Measurements from ENCODE around the gene KRT35.

Gene KRT35

DNA sequence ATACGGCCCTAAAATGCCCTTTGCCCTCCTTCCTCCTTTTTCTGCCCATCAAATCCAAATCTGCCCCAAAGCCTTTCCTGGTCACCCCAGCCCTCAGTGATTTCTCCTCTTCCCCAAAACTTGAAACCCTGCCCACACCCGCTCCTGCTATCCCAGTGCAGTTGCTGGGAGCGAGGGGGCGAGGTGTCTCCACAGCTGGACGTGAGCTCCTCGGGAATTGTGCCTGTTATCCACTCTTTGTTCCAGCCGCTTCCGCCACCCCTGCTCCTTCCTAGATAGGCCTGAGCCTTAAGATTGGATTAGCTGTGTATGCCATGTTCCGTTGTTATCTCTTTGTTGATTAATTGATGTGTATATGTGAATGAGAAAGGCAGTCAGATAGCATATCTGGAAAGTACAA, 2.6 kb upstream of the KRT35 start:
- H3K4me1 ChIP-seq (ENCODE audit: insufficient read depth, low read length), result no peaks in the 10 kb centered on the region
- no peaks in the 10 kb centered on the region for H3K79me2 ChIP-seq (ENCODE audit: insufficient read depth, low read length)
- H3K27ac ChIP-seq (ENCODE audit: low read length), result no peak overlapping the region
- ATAC-seq (ENCODE audit: insufficient read depth, low read depth) (no peak), DNase-seq (no peak)
- no peak overlapping the region for H3K4me2 ChIP-seq (ENCODE audit: insufficient read depth, low read length)
- no peaks in the 10 kb centered on the region for H3K36me3 ChIP-seq (ENCODE audit: insufficient read depth, low read length)
- H3K27me3 ChIP-seq (ENCODE audit: insufficient read depth, low read length, poor library complexity), result peaks cover 5% of the 10 kb centered on the region
- TF ChIP-seq CTCF (IDR thresholded peaks at IDR 0.05; ENCODE audit: borderline replicate concordance, extremely low read depth, low read length, poor library complexity, severe bottlenecking), result no peak
- TF ChIP-seq EZH2 (IDR thresholded peaks at IDR 0.05; ENCODE audit: borderline replicate concordance, low read depth, low read length, severe bottlenecking), result no peak
- no peak overlapping the region for H2AFZ ChIP-seq (ENCODE audit: low read depth, low read length)
- H3K9ac ChIP-seq (ENCODE audit: low read depth, low read length), result no peak overlapping the region
- H4K20me1 ChIP-seq (ENCODE audit: insufficient read depth, low read length), result 0 out of 2 replicates have a peak, but pooled peaks cover 4% of the 10 kb centered on the region
- H3K9me3 ChIP-seq (ENCODE audit: insufficient read depth, low read length, severe bottlenecking), result no peaks in the 10 kb centered on the region
- H3K4me3 ChIP-seq (ENCODE audit: low read depth in 1 of 2, low read length in 2 of 2), result no peak overlapping the region

DNA sequence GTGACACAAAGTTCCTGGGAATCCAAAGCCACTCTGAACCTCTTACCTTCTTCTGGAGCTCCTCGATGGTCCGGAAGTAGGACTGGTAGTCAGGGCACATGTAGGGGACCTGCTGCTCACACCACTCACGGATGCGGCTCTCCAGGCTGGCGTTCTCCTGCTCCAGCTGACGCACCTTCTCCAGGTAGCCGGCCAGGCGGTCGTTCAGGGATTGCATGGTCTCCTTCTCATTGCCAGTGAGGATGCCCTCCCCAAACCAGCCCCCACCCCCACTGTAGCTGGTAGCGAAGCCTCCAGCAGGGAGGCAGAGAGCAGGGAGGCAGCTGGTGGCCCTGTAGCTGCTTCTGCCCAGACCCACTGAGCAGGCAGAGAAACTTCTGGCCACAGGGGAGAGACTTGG, 370 bp downstream of the KRT35 start:
- Histone ChIP-seq H2AFZ (ENCODE audit: low read depth, low read length) (no peak overlapping the region), H3K36me3 (ENCODE audit: insufficient read depth, low read length) (no peaks in the 10 kb centered on the region), H3K4me2 (ENCODE audit: insufficient read depth, low read length) (no peak overlapping the region), H3K79me2 (ENCODE audit: insufficient read depth, low read length) (no peaks in the 10 kb centered on the region), H3K4me3 (ENCODE audit: low read depth in 1 of 2, low read length in 2 of 2) (no peak overlapping the region), H3K4me1 (ENCODE audit: insufficient read depth, low read length) (no peaks in the 10 kb centered on the region), H4K20me1 (ENCODE audit: insufficient read depth, low read length) (0 out of 2 replicates have a peak, but pooled peaks cover 4% of the 10 kb centered on the region), H3K27me3 (ENCODE audit: insufficient read depth, low read length, poor library complexity) (peaks cover 5% of the 10 kb centered on the region), H3K27ac (ENCODE audit: low read length) (no peak overlapping the region), H3K9me3 (ENCODE audit: insufficient read depth, low read length, severe bottlenecking) (no peaks in the 10 kb centered on the region), H3K9ac (ENCODE audit: low read depth, low read length) (no peak overlapping the region)
- TF ChIP-seq EZH2 (IDR thresholded peaks at IDR 0.05; ENCODE audit: borderline replicate concordance, low read depth, low read length, severe bottlenecking), result no peak
- no peak for TF ChIP-seq CTCF (IDR thresholded peaks at IDR 0.05; ENCODE audit: borderline replicate concordance, extremely low read depth, low read length, poor library complexity, severe bottlenecking)
- ATAC-seq (ENCODE audit: insufficient read depth, low read depth) (no peak), DNase-seq (no peak)

- Histone ChIP-seq H3K4me2 (ENCODE audit: insufficient read depth, low read length) (no peak overlapping the region), H3K27ac (ENCODE audit: low read length) (no peak overlapping the region), H3K79me2 (ENCODE audit: insufficient read depth, low read length) (no peaks in the 10 kb centered on the region), H3K36me3 (ENCODE audit: insufficient read depth, low read length) (no peaks in the 10 kb centered on the region), H3K9me3 (ENCODE audit: insufficient read depth, low read length, severe bottlenecking) (no peaks in the 10 kb centered on the region), H2AFZ (ENCODE audit: low read depth, low read length) (no peak overlapping the region), H3K4me3 (ENCODE audit: low read depth in 1 of 2, low read length in 2 of 2) (no peak overlapping the region), H3K9ac (ENCODE audit: low read depth, low read length) (no peak overlapping the region), H4K20me1 (ENCODE audit: insufficient read depth, low read length) (0 out of 2 replicates have a peak, but pooled peaks cover 4% of the 10 kb centered on the region), H3K27me3 (ENCODE audit: insufficient read depth, low read length, poor library complexity) (peaks cover 5% of the 10 kb centered on the region), H3K4me1 (ENCODE audit: insufficient read depth, low read length) (no peaks in the 10 kb centered on the region)
- DNase-seq (no peak), ATAC-seq (ENCODE audit: insufficient read depth, low read depth) (no peak)
- no peak for TF ChIP-seq EZH2 (IDR thresholded peaks at IDR 0.05; ENCODE audit: borderline replicate concordance, low read depth, low read length, severe bottlenecking)
- TF ChIP-seq CTCF (IDR thresholded peaks at IDR 0.05; ENCODE audit: borderline replicate concordance, extremely low read depth, low read length, poor library complexity, severe bottlenecking), result no peak
Measured at GRCh38 chr17:41480136-41480535, 815 bp downstream of the KRT35 start.

- peaks cover 9% of the 10 kb centered on the region for H3K27me3 ChIP-seq (ENCODE audit: insufficient read depth, low read length, poor library complexity)
- H3K79me2 ChIP-seq (ENCODE audit: insufficient read depth, low read length), result no peaks in the 10 kb centered on the region
- H2AFZ ChIP-seq (ENCODE audit: low read depth, low read length), result no peak overlapping the region
- ATAC-seq (ENCODE audit: insufficient read depth, low read depth) (no peak), DNase-seq (no peak)
- no peak overlapping the region for H3K4me3 ChIP-seq (ENCODE audit: low read depth in 1 of 2, low read length in 2 of 2)
- no peak for TF ChIP-seq CTCF (IDR thresholded peaks at IDR 0.05; ENCODE audit: borderline replicate concordance, extremely low read depth, low read length, poor library complexity, severe bottlenecking)
- no peak for TF ChIP-seq EZH2 (IDR thresholded peaks at IDR 0.05; ENCODE audit: borderline replicate concordance, low read depth, low read length, severe bottlenecking)
- H3K9me3 ChIP-seq (ENCODE audit: insufficient read depth, low read length, severe bottlenecking), result no peaks in the 10 kb centered on the region
- 0 out of 2 replicates have a peak, but pooled peaks cover 4% of the 10 kb centered on the region for H4K20me1 ChIP-seq (ENCODE audit: insufficient read depth, low read length)
- H3K9ac ChIP-seq (ENCODE audit: low read depth, low read length), result no peak overlapping the region
- no peaks in the 10 kb centered on the region for H3K36me3 ChIP-seq (ENCODE audit: insufficient read depth, low read length)
- H3K4me2 ChIP-seq (ENCODE audit: insufficient read depth, low read length), result no peak overlapping the region
- no peaks in the 10 kb centered on the region for H3K4me1 ChIP-seq (ENCODE audit: insufficient read depth, low read length)
- H3K27ac ChIP-seq (ENCODE audit: low read length), result no peak overlapping the region
Measured at GRCh38 chr17:41478237-41478636, 2.7 kb downstream of the KRT35 start.

Measured in DND-41 (cell line).